HepG2 (cell line): ENCODE data around the gene RCC1. TPM values are rescaled to one million over a fixed set of nuclear protein-coding genes. Genes with fewer than 3 reads are reported as not detected.

Source experiments
- DPF2 ChIP-seq: sonication (generic); formaldehyde crosslinking; IDR thresholded peaks from 2 replicates; pipeline ENCODE4 v1.4.0; 2020; ENCODE audit warnings: mild to moderate bottlenecking, low read depth, missing genetic modification reagents, borderline replicate concordance
- EZH2 ChIP-seq: conservative IDR thresholded peaks from 2 replicates; pipeline ENCODE4 v1.6.1; 2012; ENCODE audit warnings: mild to moderate bottlenecking, low read depth, low read length, moderate library complexity
- GLI4 ChIP-seq: sonication (generic); formaldehyde crosslinking; IDR thresholded peaks from 2 replicates; pipeline ENCODE4 v1.5.1; 2020; ENCODE audit warnings: missing genetic modification reagents, mild to moderate bottlenecking, moderate library complexity, borderline replicate concordance
- HDAC2 ChIP-seq: sonication (generic); formaldehyde crosslinking; IDR thresholded peaks from 2 replicates; pipeline ENCODE4 v1.4.0; 2020; ENCODE audit warnings: missing genetic modification reagents
- MAFG ChIP-seq: sonication (generic); formaldehyde crosslinking; IDR thresholded peaks from 2 replicates; pipeline ENCODE4 v1.5.1; 2020; ENCODE audit warnings: mild to moderate bottlenecking, missing genetic modification reagents
- NR2F1 ChIP-seq, 2 experiments: fragments of 450-650 bp in 1 of 2; formaldehyde crosslinking in 1 of 2; IDR thresholded peaks; 2 replicates each; pipeline versions ENCODE4 v1.5.0 to v1.6.1; 2016 to 2020; ENCODE audit warnings: mild to moderate bottlenecking in 1 of 2, missing compliant biosample characterization in 1 of 2, missing genetic modification reagents in 1 of 2, moderate library complexity in 1 of 2
- POGZ ChIP-seq: sonication (generic); formaldehyde crosslinking; IDR thresholded peaks from 2 replicates; pipeline ENCODE4 v1.4.0; 2020; ENCODE audit warnings: mild to moderate bottlenecking, missing genetic modification reagents
- RAD51 ChIP-seq: fragments of 450-650 bp; IDR thresholded peaks from 2 replicates; pipeline ENCODE4 v1.6.1; 2016; ENCODE audit warnings: borderline replicate concordance
- SALL1 ChIP-seq: sonication (generic); formaldehyde crosslinking; IDR thresholded peaks from 2 replicates; pipeline ENCODE4 v1.8.0; 2022; ENCODE audit warnings: mild to moderate bottlenecking, missing genetic modification reagents
- SP4 ChIP-seq: sonication (generic); formaldehyde crosslinking; IDR thresholded peaks from 2 replicates; pipeline ENCODE4 v1.8.1; 2023; ENCODE audit warnings: mild to moderate bottlenecking, missing genetic modification reagents
- SRY ChIP-seq: sonication (generic); formaldehyde crosslinking; IDR thresholded peaks from 2 replicates; pipeline ENCODE4 v1.8.0; 2022; ENCODE audit warnings: mild to moderate bottlenecking, missing genetic modification reagents
- STAG1 ChIP-seq: sonication (generic); formaldehyde crosslinking; IDR thresholded peaks from 2 replicates; pipeline ENCODE4 v1.4.0; 2020; ENCODE audit warnings: missing genetic modification reagents
- ZBTB2 ChIP-seq: sonication (generic); formaldehyde crosslinking; IDR thresholded peaks from 2 replicates; pipeline ENCODE4 v1.8.0; 2022; ENCODE audit warnings: low read depth, missing genetic modification reagents
- ZNF24 ChIP-seq: fragments of 450-650 bp; IDR thresholded peaks from 2 replicates; pipeline ENCODE4 v1.6.1; 2017; ENCODE audit warnings: antibody characterized with exemption, mild to moderate bottlenecking
- ZNF510 ChIP-seq: sonication (generic); formaldehyde crosslinking; IDR thresholded peaks from 2 replicates; pipeline ENCODE4 v1.4.0; 2020; ENCODE audit warnings: low read depth, mild to moderate bottlenecking, missing genetic modification reagents
- ZNF605 ChIP-seq: sonication (generic); formaldehyde crosslinking; IDR thresholded peaks from 2 replicates; pipeline ENCODE4 v1.8.0; 2022; ENCODE audit warnings: mild to moderate bottlenecking, missing genetic modification reagents
- ZNF747 ChIP-seq: sonication (generic); formaldehyde crosslinking; IDR thresholded peaks from 2 replicates; pipeline ENCODE4 v1.8.1; 2023; ENCODE audit warnings: missing genetic modification reagents, mild to moderate bottlenecking, borderline replicate concordance
- polyA plus RNA-seq, 8 experiments: library from polyadenylated mRNA; depleted of rRNA in 3 of 8; stranded (reverse) in 7 of 8; unstranded in 1 of 8; fragments of >200 nt; fragmentation: Illumina TruSeq in 4 of 8; extraction: Trizol in 4 of 8; gene quantifications; 2 replicates each; pipeline versions ENCODE4 v1.2.1 to v1.2.3, GENCODE V29; 2011 to 2016; ENCODE audit warnings: low read depth in 4 of 8, missing spikeins in 1 of 8, mixed read lengths in 1 of 8; ENCODE audit not compliant: insufficient read depth in 1 of 8
- total RNA-seq, 5 experiments: library from RNA; depleted of rRNA; stranded (reverse); fragments of >200 nt; fragmentation: Illumina TruSeq; extraction: Trizol; gene quantifications; 2 replicates each; pipeline ENCODE4 v1.2.3, GENCODE V29; 2016; ENCODE audit warnings: low read depth in 1 of 5
- TF ChIP-seq, protein P1 (sequence below): sonication (generic); formaldehyde crosslinking; IDR thresholded peaks from 2 replicates; pipeline ENCODE4 v1.4.0; 2020; ENCODE audit warnings: missing genetic modification reagents
- TF ChIP-seq, protein P2 (sequence below): sonication (generic); formaldehyde crosslinking; IDR thresholded peaks from 2 replicates; pipeline ENCODE4 v1.4.0; 2020; ENCODE audit warnings: missing genetic modification reagents
- TF ChIP-seq, protein P3 (sequence below): sonication (generic); formaldehyde crosslinking; IDR thresholded peaks from 2 replicates; pipeline ENCODE4 v1.5.1; 2020; ENCODE audit warnings: mild to moderate bottlenecking, missing genetic modification reagents, moderate library complexity
- TF ChIP-seq, protein P4 (sequence below): sonication (generic); IDR thresholded peaks from 2 replicates; pipeline ENCODE4 v1.6.1; 2016; ENCODE audit warnings: low read depth, borderline replicate concordance

The RCC1 gene
- total and polyA plus RNA-seq, 2 of the 13 experiments (the other 11 are each of a cell fraction or from before 2014, with no cell fraction given) = 47.2 to 80.8 TPM

- TF ChIP-seq GLI4 (no peak), MAFG (no peak), STAG1 (CRISPR knock-in tag) (no peak), ZNF24 (no peak), SRY (CRISPR knock-in tag) (no peak), ZNF605 (CRISPR knock-in tag) (0 out of 2 replicates have a peak, but pooled peaks have one; percentile 70), NR2F1 (CRISPR knock-in tag; IDR thresholded peaks at IDR 0.05) (peak in 1 of 2 experiments; percentile 42; a peak in 1 of 4 replicates), HDAC2 (peak; percentile 44), RAD51 (no peak; the same call in 1 of the 2 replicates), ZNF510 (0 out of 2 replicates have a peak, but pooled peaks have one; percentile 23), POGZ (no peak), ZNF747 (CRISPR knock-in tag) (no peak), DPF2 (CRISPR knock-in tag) (0 out of 2 replicates have a peak, but pooled peaks have one; percentile 14), SP4 (CRISPR knock-in tag) (no peak), SALL1 (CRISPR knock-in tag) (peak; percentile 60), ZBTB2 (CRISPR knock-in tag) (no peak), EZH2 (no peak)
- TF ChIP-seq, protein P1, sequence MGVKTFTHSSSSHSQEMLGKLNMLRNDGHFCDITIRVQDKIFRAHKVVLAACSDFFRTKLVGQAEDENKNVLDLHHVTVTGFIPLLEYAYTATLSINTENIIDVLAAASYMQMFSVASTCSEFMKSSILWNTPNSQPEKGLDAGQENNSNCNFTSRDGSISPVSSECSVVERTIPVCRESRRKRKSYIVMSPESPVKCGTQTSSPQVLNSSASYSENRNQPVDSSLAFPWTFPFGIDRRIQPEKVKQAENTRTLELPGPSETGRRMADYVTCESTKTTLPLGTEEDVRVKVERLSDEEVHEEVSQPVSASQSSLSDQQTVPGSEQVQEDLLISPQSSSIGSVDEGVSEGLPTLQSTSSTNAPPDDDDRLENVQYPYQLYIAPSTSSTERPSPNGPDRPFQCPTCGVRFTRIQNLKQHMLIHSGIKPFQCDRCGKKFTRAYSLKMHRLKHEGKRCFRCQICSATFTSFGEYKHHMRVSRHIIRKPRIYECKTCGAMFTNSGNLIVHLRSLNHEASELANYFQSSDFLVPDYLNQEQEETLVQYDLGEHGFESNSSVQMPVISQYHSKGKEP = no peak
- TF ChIP-seq, protein P2, sequence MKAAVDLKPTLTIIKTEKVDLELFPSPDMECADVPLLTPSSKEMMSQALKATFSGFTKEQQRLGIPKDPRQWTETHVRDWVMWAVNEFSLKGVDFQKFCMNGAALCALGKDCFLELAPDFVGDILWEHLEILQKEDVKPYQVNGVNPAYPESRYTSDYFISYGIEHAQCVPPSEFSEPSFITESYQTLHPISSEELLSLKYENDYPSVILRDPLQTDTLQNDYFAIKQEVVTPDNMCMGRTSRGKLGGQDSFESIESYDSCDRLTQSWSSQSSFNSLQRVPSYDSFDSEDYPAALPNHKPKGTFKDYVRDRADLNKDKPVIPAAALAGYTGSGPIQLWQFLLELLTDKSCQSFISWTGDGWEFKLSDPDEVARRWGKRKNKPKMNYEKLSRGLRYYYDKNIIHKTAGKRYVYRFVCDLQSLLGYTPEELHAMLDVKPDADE = no peak
- TF ChIP-seq, protein P3, sequence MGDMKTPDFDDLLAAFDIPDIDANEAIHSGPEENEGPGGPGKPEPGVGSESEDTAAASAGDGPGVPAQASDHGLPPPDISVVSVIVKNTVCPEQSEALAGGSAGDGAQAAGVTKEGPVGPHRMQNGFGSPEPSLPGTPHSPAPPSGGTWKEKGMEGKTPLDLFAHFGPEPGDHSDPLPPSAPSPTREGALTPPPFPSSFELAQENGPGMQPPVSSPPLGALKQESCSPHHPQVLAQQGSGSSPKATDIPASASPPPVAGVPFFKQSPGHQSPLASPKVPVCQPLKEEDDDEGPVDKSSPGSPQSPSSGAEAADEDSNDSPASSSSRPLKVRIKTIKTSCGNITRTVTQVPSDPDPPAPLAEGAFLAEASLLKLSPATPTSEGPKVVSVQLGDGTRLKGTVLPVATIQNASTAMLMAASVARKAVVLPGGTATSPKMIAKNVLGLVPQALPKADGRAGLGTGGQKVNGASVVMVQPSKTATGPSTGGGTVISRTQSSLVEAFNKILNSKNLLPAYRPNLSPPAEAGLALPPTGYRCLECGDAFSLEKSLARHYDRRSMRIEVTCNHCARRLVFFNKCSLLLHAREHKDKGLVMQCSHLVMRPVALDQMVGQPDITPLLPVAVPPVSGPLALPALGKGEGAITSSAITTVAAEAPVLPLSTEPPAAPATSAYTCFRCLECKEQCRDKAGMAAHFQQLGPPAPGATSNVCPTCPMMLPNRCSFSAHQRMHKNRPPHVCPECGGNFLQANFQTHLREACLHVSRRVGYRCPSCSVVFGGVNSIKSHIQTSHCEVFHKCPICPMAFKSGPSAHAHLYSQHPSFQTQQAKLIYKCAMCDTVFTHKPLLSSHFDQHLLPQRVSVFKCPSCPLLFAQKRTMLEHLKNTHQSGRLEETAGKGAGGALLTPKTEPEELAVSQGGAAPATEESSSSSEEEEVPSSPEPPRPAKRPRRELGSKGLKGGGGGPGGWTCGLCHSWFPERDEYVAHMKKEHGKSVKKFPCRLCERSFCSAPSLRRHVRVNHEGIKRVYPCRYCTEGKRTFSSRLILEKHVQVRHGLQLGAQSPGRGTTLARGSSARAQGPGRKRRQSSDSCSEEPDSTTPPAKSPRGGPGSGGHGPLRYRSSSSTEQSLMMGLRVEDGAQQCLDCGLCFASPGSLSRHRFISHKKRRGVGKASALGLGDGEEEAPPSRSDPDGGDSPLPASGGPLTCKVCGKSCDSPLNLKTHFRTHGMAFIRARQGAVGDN = peak; percentile 74
- TF ChIP-seq, protein P4, sequence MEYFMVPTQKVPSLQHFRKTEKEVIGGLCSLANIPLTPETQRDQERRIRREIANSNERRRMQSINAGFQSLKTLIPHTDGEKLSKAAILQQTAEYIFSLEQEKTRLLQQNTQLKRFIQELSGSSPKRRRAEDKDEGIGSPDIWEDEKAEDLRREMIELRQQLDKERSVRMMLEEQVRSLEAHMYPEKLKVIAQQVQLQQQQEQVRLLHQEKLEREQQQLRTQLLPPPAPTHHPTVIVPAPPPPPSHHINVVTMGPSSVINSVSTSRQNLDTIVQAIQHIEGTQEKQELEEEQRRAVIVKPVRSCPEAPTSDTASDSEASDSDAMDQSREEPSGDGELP = no peak
Measured at GRCh38 chr1:28518745-28519341, 13.0 kb downstream of the RCC1 start (continued).
